HCT116 (cell line): Measurements from ENCODE around the gene FOXL2.

Experiments used
- CEBPB ChIP-seq: IDR thresholded peaks from 2 replicates; pipeline ENCODE4 v1.6.1; 2012; ENCODE audit warnings: low read depth
- ELF1 ChIP-seq: IDR thresholded peaks from 2 replicates; pipeline ENCODE4 v1.6.1; 2012; ENCODE audit warnings: low read depth, borderline replicate concordance
- EZH2 ChIP-seq: fragments of 200-600 bp; sonication (generic); IDR thresholded peaks from 2 replicates; pipeline ENCODE4 v1.6.1; 2017; ENCODE audit warnings: antibody characterized with exemption, mixed run types
- FOSL1 ChIP-seq: IDR thresholded peaks from 2 replicates; pipeline ENCODE4 v1.6.1; 2012; ENCODE audit warnings: low read depth
- JUND ChIP-seq: IDR thresholded peaks from 2 replicates; pipeline ENCODE4 v1.6.1; 2012
- POLR2AphosphoS5 ChIP-seq: IDR thresholded peaks from 2 replicates; pipeline ENCODE4 v1.6.1; 2011; ENCODE audit warnings: mild to moderate bottlenecking, low read depth, low read length, moderate library complexity
- TCF7L2 ChIP-seq: IDR thresholded peaks from 2 replicates; pipeline ENCODE4 v1.7.0; 2011; ENCODE audit warnings: borderline replicate concordance, inconsistent platforms; ENCODE audit not compliant: insufficient read depth, insufficient read length; ENCODE audit errors: extremely low read depth
- YY1 ChIP-seq: IDR thresholded peaks from 2 replicates; pipeline ENCODE4 v1.6.1; 2011; ENCODE audit warnings: low read length, low read depth, moderate library complexity, mild to moderate bottlenecking; ENCODE audit not compliant: insufficient replicate concordance; ENCODE audit errors: extremely low read depth
- ZNF274 ChIP-seq: fragments of 200-500 bp; sonication (Bioruptor generic); IDR thresholded peaks from 2 replicates; pipeline ENCODE4 v1.6.1; 2014; ENCODE audit warnings: mild to moderate bottlenecking, low read depth, low read length, inconsistent platforms
- TF ChIP-seq, protein P1 (sequence below), 3 experiments: fragments of 200-600 bp in 1 of 3; sonication (generic) in 1 of 3; IDR thresholded peaks in 2 of 3; conservative IDR thresholded peaks in 1 of 3; 2 replicates each; pipeline ENCODE4 v1.5.1; 2012 to 2017; ENCODE audit warnings: low read depth in 2 of 3, low read length in 2 of 3, antibody characterized with exemption in 1 of 3, borderline replicate concordance in 1 of 3, control low read depth in 1 of 3, mild to moderate bottlenecking in 1 of 3, mixed read lengths in 1 of 3, mixed run types in 1 of 3, moderate library complexity in 1 of 3; ENCODE audit not compliant: insufficient read depth in 1 of 3
- TF ChIP-seq, protein P2 (sequence below): IDR thresholded peaks from 2 replicates; pipeline ENCODE4 v1.6.1; 2012; ENCODE audit warnings: low read depth
- TF ChIP-seq, protein P3 (sequence below): IDR thresholded peaks from 2 replicates; pipeline ENCODE4 v1.6.1; 2012
- TF ChIP-seq, protein P4 (sequence below): IDR thresholded peaks from 2 replicates; pipeline ENCODE4 v1.6.1; 2012
- TF ChIP-seq, protein P5 (sequence below): IDR thresholded peaks from 2 replicates; pipeline ENCODE4 v1.6.1; 2011; ENCODE audit warnings: mild to moderate bottlenecking, low read length, moderate library complexity; ENCODE audit not compliant: insufficient replicate concordance; ENCODE audit errors: extremely low read depth

DNA sequence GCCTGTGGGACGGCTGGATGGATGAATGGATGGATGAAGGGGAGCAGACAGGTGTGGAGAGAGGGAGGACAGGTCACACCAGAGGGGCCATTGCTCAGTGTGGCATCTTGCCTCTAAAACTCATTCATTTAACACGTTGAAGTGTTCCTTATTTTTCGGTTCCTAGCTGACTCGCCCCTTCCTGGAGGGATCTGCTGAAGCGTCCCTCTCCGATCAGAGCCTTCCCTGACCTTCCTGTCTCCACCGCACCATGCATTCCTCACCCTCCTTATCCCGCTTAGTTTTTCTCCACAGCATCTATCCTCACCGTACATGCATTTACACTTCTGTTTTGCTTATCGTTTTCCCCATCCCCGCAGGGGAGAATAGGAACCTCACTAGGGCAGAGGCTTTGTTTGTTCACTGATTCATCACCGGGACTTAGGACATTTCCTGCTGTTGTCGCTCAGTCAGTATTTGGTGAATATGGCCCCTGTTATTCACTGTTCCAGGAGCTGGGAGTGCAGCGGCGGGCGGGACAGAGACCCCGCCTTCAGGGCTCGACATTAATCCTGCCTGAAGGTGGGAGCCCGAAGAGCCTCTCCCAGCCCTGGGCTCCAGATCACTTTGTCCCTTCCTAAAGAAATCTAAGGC lies 32.0 kb downstream of the FOXL2 start:
- TF ChIP-seq, protein P1, sequence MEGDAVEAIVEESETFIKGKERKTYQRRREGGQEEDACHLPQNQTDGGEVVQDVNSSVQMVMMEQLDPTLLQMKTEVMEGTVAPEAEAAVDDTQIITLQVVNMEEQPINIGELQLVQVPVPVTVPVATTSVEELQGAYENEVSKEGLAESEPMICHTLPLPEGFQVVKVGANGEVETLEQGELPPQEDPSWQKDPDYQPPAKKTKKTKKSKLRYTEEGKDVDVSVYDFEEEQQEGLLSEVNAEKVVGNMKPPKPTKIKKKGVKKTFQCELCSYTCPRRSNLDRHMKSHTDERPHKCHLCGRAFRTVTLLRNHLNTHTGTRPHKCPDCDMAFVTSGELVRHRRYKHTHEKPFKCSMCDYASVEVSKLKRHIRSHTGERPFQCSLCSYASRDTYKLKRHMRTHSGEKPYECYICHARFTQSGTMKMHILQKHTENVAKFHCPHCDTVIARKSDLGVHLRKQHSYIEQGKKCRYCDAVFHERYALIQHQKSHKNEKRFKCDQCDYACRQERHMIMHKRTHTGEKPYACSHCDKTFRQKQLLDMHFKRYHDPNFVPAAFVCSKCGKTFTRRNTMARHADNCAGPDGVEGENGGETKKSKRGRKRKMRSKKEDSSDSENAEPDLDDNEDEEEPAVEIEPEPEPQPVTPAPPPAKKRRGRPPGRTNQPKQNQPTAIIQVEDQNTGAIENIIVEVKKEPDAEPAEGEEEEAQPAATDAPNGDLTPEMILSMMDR (IDR thresholded peaks at IDR 0.05 in 2 of 3, conservative IDR thresholded peaks at IDR 0.05 in 1 of 3; ENCODE audit: borderline replicate concordance in 1 of 3, insufficient read depth in 1 of 3, low read depth in 2 of 3, low read length in 2 of 3), result no peak
- TF ChIP-seq, protein P2, sequence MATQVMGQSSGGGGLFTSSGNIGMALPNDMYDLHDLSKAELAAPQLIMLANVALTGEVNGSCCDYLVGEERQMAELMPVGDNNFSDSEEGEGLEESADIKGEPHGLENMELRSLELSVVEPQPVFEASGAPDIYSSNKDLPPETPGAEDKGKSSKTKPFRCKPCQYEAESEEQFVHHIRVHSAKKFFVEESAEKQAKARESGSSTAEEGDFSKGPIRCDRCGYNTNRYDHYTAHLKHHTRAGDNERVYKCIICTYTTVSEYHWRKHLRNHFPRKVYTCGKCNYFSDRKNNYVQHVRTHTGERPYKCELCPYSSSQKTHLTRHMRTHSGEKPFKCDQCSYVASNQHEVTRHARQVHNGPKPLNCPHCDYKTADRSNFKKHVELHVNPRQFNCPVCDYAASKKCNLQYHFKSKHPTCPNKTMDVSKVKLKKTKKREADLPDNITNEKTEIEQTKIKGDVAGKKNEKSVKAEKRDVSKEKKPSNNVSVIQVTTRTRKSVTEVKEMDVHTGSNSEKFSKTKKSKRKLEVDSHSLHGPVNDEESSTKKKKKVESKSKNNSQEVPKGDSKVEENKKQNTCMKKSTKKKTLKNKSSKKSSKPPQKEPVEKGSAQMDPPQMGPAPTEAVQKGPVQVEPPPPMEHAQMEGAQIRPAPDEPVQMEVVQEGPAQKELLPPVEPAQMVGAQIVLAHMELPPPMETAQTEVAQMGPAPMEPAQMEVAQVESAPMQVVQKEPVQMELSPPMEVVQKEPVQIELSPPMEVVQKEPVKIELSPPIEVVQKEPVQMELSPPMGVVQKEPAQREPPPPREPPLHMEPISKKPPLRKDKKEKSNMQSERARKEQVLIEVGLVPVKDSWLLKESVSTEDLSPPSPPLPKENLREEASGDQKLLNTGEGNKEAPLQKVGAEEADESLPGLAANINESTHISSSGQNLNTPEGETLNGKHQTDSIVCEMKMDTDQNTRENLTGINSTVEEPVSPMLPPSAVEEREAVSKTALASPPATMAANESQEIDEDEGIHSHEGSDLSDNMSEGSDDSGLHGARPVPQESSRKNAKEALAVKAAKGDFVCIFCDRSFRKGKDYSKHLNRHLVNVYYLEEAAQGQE, result no peak
- TF ChIP-seq, protein P3, sequence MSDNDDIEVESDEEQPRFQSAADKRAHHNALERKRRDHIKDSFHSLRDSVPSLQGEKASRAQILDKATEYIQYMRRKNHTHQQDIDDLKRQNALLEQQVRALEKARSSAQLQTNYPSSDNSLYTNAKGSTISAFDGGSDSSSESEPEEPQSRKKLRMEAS, result no peak
- TF ChIP-seq JUND (no peak), FOSL1 (no peak), POLR2AphosphoS5 (no peak), YY1 (no peak), ELF1 (no peak), EZH2 (no peak), TCF7L2 (no peak), CEBPB (no peak), ZNF274 (no peak)
- TF ChIP-seq, protein P4, sequence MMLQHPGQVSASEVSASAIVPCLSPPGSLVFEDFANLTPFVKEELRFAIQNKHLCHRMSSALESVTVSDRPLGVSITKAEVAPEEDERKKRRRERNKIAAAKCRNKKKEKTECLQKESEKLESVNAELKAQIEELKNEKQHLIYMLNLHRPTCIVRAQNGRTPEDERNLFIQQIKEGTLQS, result no peak
- TF ChIP-seq, protein P5, sequence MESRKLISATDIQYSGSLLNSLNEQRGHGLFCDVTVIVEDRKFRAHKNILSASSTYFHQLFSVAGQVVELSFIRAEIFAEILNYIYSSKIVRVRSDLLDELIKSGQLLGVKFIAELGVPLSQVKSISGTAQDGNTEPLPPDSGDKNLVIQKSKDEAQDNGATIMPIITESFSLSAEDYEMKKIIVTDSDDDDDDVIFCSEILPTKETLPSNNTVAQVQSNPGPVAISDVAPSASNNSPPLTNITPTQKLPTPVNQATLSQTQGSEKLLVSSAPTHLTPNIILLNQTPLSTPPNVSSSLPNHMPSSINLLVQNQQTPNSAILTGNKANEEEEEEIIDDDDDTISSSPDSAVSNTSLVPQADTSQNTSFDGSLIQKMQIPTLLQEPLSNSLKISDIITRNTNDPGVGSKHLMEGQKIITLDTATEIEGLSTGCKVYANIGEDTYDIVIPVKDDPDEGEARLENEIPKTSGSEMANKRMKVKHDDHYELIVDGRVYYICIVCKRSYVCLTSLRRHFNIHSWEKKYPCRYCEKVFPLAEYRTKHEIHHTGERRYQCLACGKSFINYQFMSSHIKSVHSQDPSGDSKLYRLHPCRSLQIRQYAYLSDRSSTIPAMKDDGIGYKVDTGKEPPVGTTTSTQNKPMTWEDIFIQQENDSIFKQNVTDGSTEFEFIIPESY, result no peak
